CD4-positive, alpha-beta T cell treated with Interferon gamma for 1 hour (primary cell): ENCODE data around the gene ATP8A2.
"Not testable (repeated sequence)": the region's sequence is repeated elsewhere in the genome, so short reads cannot be mapped to it uniquely, and the experiment has no call there.

Experiments
- DNase-seq: peaks from one replicate; pipeline ENCODE4 v3.0.0-alpha.2; 2020

ATP8A2 gene

DNA sequence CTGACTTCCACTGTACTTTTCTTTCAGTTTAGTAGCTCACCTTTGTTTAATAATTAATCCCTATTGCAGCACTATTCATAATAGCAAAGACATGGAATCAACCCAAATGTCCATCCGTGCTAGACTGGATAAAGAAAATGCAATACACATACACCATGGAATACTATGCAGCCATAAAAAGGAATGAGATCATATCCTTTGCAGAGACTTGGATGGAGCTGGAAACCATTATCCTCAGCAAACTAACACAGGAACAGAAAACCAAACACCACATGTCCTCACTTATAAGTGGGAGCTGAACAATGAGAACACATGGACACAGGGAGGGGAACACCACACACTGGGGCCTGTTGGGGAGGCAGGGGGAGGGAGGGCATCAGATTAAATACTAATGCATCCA, 402.3 kb downstream of the ATP8A2 start:
- not testable (repeated sequence) for DNase-seq

DNA sequence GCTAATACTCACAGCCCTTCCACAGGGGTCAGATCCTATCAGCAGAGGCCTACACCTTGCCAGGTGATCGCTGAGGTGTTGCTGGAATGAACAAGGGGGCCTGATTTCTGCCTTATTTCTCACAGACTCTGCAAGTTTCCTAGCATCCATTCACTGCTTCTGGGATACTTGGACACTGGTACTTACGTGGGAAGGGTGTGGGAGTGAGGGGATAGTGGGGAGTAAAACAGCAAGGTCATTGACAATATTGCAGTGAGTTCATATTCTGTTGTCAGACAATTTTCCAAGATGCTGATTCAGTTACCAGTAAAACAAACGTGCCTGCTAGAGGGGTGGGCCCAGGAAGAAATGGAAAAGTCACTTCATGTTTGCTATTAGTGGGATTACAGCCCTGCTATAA, 403.5 kb downstream of the ATP8A2 start:
- no peak for DNase-seq

DNA sequence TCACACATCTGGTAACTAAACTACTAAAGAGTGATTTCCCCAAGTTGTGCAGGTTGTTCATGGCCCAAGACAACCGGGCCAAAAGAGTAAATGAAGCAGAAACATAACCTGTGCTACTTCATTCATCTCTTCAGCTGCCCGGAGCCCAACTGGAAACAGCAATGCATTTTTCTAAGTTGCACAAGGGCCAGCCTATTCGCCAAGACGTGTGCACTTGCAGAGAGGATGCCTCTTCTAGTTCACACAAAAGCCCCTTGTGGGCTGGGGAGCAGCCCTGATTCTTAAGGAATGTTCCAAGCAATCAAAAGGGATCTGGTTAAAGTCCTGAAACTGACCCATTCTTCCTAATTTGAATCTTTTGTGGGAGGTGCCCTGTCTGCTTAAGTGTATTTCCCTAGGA, 404.2 kb downstream of the ATP8A2 start:
- DNase-seq = no peak

DNA sequence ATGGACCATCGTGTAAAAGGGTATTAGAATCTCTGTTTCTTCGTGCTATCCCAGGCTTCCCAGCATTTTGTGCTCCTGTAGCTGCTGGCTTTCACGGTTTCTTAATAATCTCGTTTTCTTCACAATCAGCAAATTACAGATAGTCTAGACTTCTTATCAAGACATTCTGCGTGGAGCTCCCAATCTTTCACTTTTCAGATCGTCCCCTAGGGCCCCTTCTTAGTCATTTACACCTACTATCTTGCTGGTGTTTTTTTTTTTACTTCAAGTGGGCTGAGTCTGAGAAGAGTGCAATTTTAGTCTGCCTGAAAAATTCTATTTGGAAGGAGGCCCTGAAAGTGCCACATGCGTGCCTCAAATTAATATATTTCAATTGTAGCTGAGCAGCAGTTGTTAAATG, 404.9 kb downstream of the ATP8A2 start:
- DNase-seq = no peak

DNA sequence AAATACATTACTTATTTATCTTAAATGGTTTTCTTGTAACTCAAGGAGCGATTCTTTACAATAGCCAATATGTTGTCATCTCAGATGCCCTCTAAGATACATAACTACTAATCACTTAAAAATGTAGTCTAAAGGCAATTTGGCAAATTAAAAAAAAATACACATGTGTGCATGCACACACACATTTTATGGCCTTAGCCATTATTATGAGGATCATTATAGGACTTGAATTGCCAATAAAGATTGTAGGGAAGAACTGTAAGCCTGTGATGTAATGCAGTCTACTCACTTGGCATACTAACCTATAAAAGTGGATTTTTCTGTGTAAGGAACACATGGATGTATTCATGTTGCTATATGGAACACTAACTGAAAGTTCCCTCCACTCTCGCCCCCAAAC, 405.7 kb downstream of the ATP8A2 start:
- DNase-seq = no peak

DNA sequence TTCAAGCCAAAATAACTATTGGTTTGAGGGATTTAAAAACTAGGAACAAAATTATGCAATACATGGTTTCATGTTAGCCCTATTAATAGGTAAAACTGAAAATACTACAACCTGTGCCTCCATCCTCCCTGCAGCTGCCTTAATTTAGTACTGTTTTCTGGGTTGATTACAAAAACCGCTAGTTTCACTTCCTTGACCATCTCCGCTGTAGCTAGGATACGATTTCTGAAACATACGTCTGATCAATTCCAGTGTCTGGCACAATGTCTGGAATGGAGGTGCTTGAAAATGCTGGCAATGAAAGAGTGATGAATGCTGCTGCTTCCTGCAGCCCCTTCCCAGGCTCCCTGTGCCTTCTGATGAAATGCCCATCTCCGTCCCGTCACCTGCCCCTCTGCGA, 406.6 kb downstream of the ATP8A2 start:
- DNase-seq = no peak

DNA sequence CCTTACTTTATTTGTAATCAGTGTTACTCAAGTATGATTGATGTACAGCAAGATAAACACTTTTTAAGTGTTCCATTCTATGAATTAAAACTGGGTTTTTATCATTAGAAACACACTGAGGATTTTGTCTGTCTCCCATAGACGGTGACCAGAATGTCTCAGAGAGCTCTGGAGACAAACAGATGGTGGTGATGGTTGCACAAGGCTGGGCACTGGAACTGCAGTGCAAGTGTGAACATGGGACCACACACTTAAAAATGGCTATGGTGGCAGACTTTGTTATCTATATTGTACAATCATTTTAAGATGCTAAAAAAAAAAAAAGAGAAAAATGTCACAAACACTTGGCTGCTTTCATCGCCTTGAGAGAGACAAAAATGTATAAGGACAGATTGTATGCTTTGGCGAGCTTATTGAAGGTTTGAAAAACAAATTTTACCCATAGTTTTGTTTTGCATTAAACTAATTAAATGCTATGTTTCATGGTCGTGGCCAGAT, 407.1 kb downstream of the ATP8A2 start:
- no peak for DNase-seq

DNA sequence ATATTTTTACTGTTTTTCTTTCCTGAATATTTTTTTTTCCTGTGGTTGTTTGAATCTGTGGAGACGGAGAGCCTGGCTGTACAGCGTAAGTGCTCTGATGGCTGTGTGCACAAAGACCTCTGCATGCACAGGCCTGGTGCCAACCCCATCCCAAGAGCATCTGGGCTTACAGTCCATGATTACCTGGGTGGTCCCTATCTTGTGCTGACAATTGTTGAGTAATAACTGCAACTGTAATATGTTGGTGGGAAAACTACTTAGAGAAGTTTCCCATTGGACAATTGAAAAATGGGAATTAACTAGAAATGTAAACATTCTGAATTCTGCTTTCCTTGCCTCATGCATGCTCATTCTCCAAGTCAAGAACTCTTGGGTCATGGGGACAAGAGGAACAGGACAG, 411.3 kb downstream of the ATP8A2 start:
- DNase-seq = no peak

DNA sequence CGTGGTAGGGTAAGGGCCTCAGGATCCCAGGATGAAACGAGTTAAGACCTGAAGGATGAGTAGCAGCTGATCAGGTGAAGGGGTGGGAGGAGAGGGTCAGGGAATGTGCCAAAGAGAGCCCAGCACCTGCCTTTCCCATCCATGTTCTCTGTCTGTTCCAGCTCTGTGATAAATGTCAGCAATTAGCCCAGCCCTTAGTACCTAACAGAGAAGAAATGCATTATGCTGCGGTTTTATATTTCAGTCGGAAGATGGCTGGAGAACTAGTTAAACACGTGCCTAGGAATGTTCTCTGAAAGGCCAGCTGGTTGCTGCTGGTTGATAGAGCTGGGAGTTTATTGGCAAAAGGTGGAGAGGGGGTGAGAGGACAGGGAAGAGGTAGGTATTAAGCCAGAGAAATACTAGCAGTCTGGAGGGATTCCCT, 411.8 kb downstream of the ATP8A2 start:
- DNase-seq = no peak

DNA sequence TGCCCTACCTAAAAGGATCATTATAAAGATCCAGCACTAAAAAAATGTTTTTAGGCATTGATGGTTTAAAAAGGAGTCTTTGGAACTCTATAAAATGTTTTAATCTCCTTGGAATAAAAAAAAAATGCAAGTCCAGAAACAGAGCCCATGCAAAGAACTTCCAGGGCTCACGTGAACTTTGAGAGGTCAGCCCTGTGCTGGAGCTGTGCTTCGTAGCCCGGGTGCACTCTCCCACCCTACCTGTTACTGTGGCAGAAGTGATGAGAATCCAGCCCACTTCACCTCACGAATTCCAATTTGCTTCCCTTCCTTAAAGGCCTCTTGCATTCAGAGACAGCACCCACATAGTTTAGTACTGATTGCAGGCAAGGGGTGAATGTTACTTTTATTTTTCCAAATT, 412.3 kb downstream of the ATP8A2 start:
- DNase-seq = no peak

DNA sequence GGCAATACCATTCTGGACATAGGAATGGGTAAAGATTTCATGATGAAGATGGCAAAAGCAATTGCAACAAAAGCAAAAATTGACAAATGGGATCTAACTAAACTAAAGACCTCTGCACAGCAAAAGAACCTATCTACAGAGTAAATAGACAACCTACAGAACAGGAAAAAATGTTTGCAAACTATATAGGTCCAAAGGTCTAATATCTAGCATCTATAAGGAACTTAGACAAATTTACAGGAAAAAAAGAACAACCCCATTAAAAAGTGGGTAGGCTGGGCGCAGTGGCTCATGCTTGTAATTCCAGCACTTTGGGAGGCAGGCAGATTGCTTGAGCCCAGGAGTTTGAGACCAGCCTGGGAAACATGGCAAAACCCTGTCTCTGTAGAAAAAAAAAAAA, 418.4 kb downstream of the ATP8A2 start:
- not testable (repeated sequence) for DNase-seq

DNA sequence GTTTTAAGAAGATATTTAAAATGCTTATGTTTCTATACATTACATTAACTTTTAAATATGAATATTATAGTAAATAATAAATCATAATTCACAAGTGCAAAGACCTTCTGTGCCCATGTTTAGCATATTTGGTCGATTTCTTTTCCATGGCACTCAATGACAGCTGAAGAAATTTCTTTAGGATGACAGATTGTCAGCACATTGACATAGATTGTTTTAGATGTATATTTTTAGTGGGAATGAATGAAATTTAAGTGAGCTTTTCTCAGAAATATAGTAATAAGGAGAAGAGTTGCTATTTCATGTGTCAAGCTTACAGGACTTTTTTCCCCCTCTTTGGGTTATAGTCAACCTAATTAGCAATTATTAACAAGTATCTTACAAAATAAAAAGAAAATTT, 423.5 kb downstream of the ATP8A2 start:
- no peak for DNase-seq

DNA sequence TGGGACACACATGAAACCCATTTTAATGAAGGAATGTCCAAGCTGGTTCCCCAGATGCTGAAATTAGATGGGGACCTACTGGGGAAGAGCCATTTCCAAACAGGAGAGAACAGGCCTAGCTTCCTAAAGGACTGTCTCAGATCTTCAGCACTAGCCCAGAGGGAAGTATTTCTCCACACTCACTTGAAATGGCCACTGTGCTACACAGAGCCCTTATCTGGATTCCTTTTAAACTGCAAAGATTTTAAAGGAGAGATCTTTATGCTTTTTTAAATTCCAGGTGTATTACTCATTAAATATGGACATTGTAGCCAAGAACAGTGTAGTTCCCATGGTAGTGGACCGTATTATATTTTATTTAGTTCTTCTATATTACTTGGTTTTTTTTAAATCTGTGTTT, 424.7 kb downstream of the ATP8A2 start:
- no peak for DNase-seq

DNA sequence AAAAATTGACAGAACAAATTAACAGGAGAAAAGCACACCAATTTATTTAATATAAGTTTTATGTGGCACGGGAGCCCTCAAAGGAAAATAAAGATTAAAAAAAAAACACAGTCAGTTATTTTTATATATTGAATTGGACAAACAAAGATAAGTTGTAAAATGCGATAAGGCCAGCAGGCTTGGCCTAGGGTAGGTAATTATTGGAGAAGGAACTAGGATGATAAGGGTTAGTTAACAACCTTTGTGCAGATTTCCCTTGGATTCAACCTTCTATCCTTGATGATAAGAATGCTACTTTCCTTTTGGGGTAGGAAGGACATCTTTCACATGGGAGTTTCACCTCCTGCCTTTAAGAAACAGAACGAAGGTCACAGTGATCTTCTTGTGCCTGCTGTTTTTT, 427.2 kb downstream of the ATP8A2 start:
- DNase-seq = no peak

DNA sequence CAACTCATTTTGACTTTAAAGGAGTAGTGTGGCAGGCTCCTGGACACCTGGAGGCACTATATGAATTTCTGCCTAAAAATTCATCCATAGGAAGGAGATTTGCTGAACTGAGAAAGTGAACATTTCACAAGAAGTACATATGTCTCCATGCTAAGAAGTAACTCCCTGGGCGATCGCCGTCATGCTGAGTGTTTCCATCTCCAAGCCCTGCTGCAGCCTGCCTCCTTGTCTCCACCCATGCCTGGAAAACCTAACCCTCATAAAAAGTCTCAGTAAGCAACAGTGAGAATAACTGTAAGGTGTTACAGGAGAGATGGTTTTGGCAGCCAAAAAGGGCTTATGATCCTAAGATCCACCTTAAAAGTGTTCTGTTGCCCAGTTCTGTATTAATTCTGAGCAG, 428.7 kb downstream of the ATP8A2 start:
- no peak for DNase-seq

DNA sequence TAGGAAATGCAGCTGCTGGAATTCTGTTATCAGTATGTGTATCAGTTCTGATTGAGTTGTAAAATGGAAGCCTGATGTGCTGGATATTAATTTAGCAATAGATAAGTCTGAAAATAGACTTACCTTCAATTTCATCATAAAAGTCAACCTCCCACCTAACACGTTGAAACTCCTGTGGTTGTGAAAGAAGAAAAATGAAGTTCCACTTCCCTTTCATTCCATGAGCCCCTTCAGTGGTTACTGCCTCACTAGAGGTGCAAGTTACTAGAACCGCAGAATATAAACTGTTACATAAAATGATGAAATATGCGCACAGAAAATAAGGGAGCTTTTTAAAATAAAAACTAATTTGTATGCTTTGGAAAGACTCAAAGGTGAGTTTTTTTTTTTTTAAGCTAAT, 430.8 kb downstream of the ATP8A2 start:
- no peak for DNase-seq

DNA sequence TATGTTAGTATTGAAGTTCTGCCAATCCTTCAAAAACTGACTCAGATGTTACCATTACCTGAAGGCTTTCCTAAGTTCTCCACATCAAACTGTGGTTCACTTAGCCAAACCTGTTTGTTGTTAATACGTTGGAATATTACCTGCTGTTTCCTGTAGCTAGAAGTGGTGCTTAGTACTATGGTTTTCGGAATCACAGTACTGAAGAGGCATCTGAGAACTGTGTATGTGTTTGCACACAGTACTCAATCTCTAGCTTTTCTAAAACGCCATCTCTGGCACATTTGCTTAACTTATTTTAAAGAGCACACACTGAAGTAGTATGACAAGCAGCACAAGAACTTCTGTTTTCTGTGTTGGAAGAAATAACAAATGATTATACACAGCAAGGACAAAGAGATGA, 431.9 kb downstream of the ATP8A2 start:
- no peak for DNase-seq

DNA sequence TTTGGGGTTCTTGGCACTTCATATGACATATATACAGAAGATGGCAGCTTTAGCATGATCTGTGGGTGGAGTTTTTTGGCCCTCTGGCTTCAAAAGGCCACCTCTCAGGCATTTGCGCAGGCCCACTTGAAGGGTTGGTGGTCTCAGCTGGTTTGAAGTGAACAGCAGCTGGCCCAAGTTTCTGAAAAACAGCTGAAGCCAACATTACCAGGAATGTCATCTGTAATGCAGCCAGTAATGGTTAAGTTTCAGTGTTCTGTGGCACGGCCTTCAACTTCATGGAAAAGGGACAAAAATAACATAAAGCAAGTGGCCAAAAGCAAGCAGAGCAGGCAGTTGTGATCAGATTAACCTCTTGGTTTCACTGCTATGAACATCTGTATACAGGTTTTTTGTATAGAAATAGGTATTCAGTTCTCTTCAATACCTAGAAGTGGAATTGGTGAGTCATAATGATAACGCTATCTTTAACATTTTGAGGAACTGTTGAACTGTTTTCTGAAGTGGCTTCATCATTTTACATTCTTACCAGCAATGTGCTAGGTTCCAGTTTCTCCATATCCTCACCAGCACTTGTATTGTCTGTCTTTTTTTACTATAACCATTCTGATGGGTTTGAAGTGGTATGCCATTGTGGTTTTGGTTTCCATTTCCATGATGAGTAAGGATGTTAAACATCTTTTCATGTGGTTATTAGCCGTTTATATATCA, 434.6 kb downstream of the ATP8A2 start:
- no peak for DNase-seq

DNA sequence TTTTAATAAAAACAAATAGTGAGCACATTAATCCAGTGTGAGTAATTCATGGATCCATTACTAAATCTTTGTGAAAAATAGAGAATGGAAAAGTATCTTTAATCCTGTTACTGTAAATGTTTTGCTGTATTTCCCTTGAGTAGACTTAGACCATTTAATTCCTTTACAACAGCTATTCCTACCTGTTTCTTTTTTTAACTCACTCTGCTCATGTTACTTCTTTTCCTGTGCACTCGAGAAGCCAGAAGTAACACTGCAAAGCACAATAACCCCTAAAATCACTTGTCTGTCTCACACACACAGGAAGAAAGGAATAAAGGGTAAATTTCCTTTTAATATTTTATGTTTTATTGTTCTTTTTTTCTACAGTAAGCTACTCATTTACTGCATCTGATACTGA, 435.8 kb downstream of the ATP8A2 start:
- DNase-seq = no peak

DNA sequence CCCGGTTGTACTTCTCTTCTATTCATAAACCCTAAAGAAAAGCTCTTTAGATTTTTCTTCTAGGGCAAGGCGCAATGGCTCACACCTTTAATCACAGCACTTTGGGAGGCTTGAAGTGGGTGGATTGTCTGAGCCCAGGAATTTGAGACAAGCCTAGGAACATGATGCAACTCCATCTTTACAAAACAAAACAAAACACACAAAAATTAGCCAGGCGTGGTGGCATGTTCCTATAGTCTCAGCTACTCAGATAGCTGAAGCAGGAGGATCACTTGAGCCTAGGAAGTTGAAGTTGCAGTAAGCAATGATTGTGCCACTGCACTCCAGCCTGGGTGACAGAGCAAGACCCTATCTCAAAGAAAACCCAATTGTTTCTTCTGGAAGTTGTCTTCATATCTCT, 439.7 kb downstream of the ATP8A2 start:
- no peak for DNase-seq

DNA sequence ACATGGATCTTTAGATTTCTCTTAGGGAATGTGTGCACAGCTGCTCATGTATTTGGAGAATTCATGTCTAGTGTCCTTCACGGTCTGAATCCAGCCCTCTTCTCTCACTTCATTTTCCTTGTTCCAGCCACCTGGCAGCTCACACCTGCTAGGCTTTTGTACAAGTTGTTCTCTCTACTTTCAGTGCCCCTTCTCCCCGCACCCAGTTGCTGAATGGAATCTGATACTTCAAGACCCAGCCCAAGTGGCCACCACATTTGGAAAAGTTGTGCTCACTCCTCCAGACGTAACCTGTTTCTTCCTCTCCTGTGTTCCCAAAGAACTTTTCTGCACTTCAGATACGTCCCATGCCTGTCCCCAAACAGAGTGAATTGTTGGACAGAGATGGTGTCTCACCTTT, 444.5 kb downstream of the ATP8A2 start:
- no peak for DNase-seq

DNA sequence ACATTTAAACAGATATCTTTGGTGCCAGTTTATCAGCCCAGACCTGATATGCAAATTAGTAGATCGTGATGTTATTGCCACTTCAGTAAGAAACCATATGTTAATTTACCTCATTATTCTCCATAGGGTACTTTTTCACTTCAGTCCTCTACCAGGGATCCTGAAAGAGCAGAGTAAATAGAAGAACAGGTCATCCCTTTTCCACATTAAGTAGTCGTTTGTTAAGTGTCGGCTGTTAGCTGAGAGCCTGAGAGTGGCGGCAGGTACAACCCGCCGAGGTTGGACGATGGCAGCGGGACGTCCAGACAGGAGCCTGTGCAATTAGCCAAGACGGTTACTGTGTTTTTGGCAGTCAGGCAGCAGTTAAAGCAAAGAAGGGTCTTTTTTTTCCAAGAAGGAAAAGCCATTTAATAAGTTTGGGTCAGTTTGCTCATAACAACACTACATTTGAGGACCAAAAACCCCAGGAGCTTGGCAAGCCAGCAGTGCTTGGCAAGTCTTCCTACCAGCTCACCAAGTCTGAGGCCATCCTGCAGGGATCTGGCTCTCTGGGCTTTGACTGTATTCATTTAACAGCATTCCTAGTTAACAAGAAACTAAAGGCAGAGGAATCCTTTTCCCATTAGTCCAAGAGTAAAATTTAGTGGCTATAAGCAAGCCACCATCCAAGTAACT, 448.2 kb downstream of the ATP8A2 start:
- no peak for DNase-seq

DNA sequence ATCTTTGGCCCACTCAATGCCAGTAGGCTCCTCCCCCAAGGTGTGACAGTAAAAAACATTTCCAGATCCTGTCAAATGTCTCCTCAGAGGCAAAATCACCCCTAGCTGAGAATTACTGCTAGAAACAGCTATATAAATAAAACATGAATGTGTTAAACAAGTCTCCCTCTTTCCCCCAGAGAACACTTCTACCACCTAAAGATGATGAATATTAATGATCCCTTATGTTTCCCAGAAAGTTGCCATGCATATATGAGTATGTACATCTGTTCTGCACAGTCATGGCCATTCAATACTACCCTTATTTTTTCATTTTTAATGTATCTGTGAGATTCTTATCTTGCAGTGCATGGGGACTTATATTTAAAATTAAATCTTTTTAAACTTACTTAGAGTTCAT, 450.0 kb downstream of the ATP8A2 start:
- no peak for DNase-seq

DNA sequence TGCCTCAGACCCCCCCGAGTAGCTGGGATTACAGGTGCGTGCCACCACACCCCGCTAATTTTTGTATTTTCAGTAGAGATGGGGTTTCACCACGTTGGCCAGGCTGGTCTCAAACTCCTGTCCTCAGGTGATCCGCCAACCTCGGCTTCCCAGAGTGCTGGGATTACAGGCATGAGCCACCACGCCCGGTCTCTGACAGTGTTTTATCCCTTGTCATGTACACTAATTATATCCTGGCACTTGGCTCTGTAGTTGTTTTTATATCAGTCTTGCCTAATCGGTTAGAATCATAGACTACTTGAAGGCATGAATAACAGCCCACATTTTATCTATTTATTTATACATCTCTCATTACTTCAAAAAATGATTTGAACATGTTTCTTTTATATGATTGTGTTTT, 455.4 kb downstream of the ATP8A2 start:
- not testable (repeated sequence) for DNase-seq
